ENCODE measurements around the gene SUDS3. TPM values are rescaled to one million over a fixed set of nuclear protein-coding genes. Genes with fewer than 3 reads are reported as not detected.
"Not testable (repeated sequence)": the region's sequence is repeated elsewhere in the genome, so short reads cannot be mapped to it uniquely, and the experiment has no call there.

The SUDS3 gene
- total RNA-seq, 2 experiments from 2014 or later = 20.6 to 22.0 TPM

DNA sequence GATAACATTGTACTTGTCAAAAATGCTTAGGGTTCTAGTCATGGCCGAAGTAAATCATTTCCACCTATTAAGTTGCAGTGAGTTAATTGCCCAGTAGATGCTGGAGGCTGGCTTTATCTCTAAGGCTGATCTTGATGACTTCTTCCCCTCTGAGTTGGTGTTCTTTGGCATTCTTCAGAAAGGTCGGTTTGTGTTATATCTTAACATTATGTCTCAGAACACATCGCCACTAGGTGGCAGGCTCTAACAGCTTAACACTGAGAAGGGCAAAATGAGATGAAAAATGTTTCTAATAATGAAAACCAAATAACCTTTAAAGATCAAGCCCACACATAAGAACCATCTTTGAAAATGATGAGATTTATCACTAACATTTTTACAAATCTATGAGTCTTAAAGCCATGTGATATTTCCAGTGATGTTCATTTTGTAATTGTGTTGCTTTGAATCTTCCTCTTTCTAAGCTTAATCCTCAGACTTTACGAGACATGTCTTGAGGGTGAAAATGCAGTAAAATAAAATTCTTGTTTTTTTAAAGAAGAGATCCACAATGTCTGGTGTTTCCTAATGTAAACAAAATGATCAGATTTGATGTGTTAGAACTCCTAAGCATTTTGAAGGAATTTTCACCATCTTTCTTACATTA is 28.6 kb downstream of the SUDS3 start:
- DNase-seq = peak; percentile 63
- Mint-ChIP-seq H3K4me1 (ENCODE audit: low read depth) (peaks cover 1% of the 10 kb centered on the region), H3K4me3 (no peak overlapping the region), H3K9me3 (no peaks in the 10 kb centered on the region), H3K27ac (no peak overlapping the region), H3K36me3 (peaks cover 30% of the 10 kb centered on the region), H3K27me3 (no peaks in the 10 kb centered on the region)
- ChIA-PET CTCF (interaction anchor here (0.6 to 2.4 kb wide), 17 partner anchors 9 to 1140 kb away, joined by 3 to 14 read pairs (median 4); partner anchors contain the start of gene SUDS3), POLR2A (no interaction called here)
- intact Hi-C loops (cut with micrococcal nuclease) = loop anchor here (5.0 kb wide), 1 partner anchor 447 kb away; no protein-coding TSS in a partner anchor

DNA sequence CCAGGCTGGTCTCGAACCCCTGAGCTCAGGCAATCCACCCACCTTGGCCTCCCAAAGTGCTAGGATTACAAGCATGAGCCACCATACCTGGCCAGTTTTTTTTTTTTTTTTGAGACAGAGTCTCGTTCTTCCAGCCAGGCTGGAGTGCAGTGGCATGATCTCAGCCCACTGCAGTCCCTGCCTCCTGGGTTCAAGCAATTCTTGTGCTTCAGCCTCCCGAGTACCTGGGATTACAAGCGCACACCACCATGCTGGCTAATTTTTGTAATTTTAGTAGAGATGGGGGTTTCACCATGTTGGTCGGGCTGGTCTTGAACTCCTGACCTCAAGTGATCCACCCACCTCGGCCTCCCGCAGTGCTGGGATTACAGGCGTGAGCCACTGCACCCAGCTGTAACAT is 31.9 kb downstream of the SUDS3 start:
- H3K27ac Mint-ChIP-seq; DNase-seq; H3K4me1 Mint-ChIP-seq (ENCODE audit: low read depth); H3K4me3 Mint-ChIP-seq; H3K27me3 Mint-ChIP-seq; H3K9me3 Mint-ChIP-seq; POLR2A ChIA-PET; CTCF ChIA-PET: not testable (repeated sequence)
- intact Hi-C loops (cut with micrococcal nuclease) = loop anchor here (5.0 kb wide), 1 partner anchor 444 kb away; no protein-coding TSS in a partner anchor
- H3K36me3 Mint-ChIP-seq = peaks cover 50% of the 10 kb centered on the region

DNA sequence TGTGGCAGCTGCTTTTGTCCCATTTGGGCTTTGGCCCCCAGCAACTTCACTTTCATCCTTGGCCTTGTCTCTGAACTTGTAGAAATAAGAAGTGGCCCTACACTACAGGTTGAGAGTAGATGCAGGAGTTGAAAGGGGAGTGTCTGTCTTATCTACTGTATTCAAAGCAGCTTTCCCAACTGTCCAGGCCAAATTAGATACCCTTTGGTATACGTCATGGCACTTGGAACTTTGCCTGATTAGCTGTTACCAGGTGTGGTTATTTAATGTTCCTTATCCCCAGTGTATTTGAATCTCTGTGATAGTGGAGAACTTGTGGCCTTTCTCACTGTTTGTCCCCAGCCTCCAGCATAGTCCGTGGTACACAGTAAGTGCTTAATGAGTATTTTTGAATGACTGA is 33.5 kb downstream of the SUDS3 start:
- ChIA-PET POLR2A (no interaction called here), CTCF (no interaction called here)
- DNase-seq = no peak
- H3K4me1 Mint-ChIP-seq (ENCODE audit: low read depth) = peaks cover under 1% of the 10 kb centered on the region
- peaks cover 9% of the 10 kb centered on the region for H3K9me3 Mint-ChIP-seq
- no peaks in the 10 kb centered on the region for H3K27me3 Mint-ChIP-seq
- no peak overlapping the region for H3K4me3 Mint-ChIP-seq
- H3K36me3 Mint-ChIP-seq = peaks cover 58% of the 10 kb centered on the region
- intact Hi-C loops (cut with micrococcal nuclease) = loop anchor here (5.0 kb wide), 1 partner anchor 442 kb away; no protein-coding TSS in a partner anchor
- H3K27ac Mint-ChIP-seq = no peak overlapping the region

DNA sequence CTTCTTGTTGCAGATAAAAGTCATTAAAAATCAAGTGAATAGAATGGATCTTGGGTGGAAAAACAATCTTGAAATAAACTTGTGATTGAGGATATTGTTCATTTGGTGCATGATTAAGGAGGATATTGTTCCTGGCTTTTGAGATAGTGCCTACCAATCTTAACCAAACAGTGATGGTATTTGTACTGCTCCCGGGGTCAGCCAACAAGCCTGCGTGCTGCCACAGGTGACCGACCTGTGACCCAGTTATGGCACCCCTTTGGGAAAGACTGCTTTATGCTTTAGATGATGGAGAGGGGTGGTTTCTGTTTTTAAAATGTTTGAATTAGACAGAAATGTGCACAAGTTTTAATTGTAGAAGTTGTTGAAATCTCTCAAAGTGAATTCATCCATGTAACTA is 41.6 kb downstream of the SUDS3 start:
- H3K4me3 Mint-ChIP-seq = no peak overlapping the region
- H3K36me3 Mint-ChIP-seq = peaks cover 48% of the 10 kb centered on the region
- no peak for DNase-seq
- H3K4me1 Mint-ChIP-seq (ENCODE audit: low read depth) = no peaks in the 10 kb centered on the region
- no peaks in the 10 kb centered on the region for H3K27me3 Mint-ChIP-seq
- CTCF ChIA-PET = no interaction called here
- POLR2A ChIA-PET = no interaction called here
- intact Hi-C loops (cut with micrococcal nuclease) = no loop called here
- no peaks in the 10 kb centered on the region for H3K9me3 Mint-ChIP-seq
- no peak overlapping the region for H3K27ac Mint-ChIP-seq

DNA sequence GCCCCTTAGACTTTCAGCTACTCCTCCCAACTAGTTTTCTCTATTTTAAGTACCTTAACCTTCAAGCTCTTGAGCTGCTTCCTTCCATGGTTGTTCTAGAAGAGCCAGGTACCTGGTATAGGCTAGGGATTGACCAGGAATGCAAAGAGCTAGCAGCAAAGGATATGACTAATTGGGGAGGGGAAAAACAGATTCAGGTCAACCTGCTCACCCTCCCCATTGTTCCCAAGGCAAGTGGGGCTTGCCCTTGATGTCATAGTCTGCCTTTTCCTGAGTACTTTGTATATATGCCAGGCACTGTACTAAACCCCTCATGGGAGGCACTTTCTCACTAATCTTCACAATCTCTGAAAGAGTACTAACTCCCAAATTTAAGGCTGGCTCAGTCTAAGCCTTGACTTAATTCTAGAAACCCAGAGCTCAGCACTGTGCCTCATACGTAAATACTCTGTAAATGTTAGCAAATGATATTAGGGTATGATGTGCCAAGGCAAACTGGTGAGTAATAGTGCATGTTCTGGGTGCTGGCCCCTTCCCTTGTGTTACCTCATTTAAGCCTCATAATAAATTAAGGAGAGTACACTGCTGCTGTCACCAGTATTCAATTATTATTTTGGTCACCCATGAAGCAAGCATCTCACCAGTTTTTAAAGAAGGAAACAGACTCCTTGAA is 42.2 kb downstream of the SUDS3 start:
- DNase-seq = no peak
- Mint-ChIP-seq H3K36me3 (peaks cover 42% of the 10 kb centered on the region), H3K9me3 (no peaks in the 10 kb centered on the region), H3K4me3 (no peak overlapping the region), H3K27ac (no peak overlapping the region), H3K27me3 (no peaks in the 10 kb centered on the region), H3K4me1 (ENCODE audit: low read depth) (no peaks in the 10 kb centered on the region)
- intact Hi-C loops (cut with micrococcal nuclease) = no loop called here
- ChIA-PET POLR2A (no interaction called here), CTCF (no interaction called here)

DNA sequence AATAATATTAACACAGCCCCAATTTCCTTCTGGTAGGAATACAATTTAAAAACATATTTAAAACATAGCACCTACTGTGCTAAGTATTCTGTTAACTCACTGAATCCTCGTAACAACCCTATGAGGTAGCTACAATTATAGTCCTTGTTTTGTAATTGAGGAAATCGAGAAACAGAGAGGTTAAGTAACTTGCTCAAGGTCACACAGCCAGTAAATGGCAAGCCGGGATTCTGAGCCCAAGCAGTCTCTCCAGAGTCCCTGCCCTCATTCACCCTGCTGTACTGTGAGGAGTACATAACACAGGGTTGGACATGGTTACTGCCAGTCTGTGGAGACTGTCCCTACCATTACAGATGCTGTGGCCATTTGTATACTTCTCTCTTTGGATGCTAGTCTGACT is 44.3 kb downstream of the SUDS3 start:
- H3K27ac Mint-ChIP-seq = no peak overlapping the region
- ChIA-PET POLR2A (no interaction called here), CTCF (interaction anchor here (0.6 to 1.4 kb wide), 2 partner anchors 15 kb away, joined by 3 read pairs; no protein-coding TSS in a partner anchor)
- no peaks in the 10 kb centered on the region for H3K9me3 Mint-ChIP-seq
- H3K4me3 Mint-ChIP-seq = no peak overlapping the region
- no peaks in the 10 kb centered on the region for H3K27me3 Mint-ChIP-seq
- DNase-seq = no peak
- no peaks in the 10 kb centered on the region for H3K4me1 Mint-ChIP-seq (ENCODE audit: low read depth)
- peaks cover 22% of the 10 kb centered on the region for H3K36me3 Mint-ChIP-seq
- intact Hi-C loops (cut with micrococcal nuclease) = no loop called here

DNA sequence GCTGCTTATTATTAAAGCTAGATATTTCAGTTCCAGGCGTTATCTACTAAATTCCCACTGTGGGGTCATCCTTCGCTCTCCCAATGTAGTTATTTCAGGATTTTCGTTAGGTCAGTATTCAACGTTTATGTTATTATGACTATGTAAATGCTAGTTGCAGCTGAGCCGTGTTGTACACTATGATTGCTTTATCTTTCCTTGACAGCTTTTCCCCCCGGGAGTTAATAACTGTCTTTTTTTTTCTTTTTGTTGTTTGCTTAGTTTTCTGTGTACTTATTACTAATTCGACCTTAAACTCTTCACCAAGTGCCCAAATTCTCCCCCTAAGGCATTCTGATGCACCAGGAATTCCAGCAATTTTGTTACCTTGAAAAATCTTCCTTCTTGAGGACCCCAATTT is 48.5 kb downstream of the SUDS3 start:
- Mint-ChIP-seq H3K27ac (no peak overlapping the region), H3K9me3 (no peaks in the 10 kb centered on the region), H3K27me3 (no peaks in the 10 kb centered on the region), H3K4me1 (ENCODE audit: low read depth) (no peaks in the 10 kb centered on the region), H3K4me3 (no peak overlapping the region), H3K36me3 (peaks cover 13% of the 10 kb centered on the region)
- intact Hi-C loops (cut with micrococcal nuclease) = no loop called here
- ChIA-PET CTCF (interaction anchor here (1.8 kb wide), 1 partner anchor 19 kb away, joined by 4 read pairs; no protein-coding TSS in a partner anchor), POLR2A (no interaction called here)
- no peak for DNase-seq

DNA sequence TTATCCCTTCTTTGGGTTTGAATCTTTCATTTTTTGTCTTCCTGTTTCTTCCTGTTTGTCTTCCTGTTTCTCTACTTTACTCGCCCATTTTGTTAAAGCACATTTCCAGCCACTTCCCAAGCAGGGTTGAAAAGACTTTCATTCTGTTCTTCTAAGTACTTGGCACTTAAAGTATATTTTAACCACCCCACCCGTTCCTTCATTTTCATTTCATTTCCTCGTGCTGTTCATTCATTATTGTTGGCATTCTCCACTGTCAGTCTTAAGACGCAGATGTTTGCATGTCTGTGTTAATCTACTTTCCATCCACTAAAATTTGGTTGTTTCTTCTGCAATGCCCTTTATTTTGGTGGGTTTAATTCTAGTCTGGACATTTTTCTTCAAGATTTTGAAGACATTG is 49.0 kb downstream of the SUDS3 start:
- POLR2A ChIA-PET = no interaction called here
- intact Hi-C loops (cut with micrococcal nuclease) = no loop called here
- no peak for DNase-seq
- CTCF ChIA-PET = interaction anchor here (1.8 kb wide), 1 partner anchor 20 kb away, joined by 4 read pairs; no protein-coding TSS in a partner anchor
- H3K4me1 Mint-ChIP-seq (ENCODE audit: low read depth) = no peaks in the 10 kb centered on the region
- no peak overlapping the region for H3K27ac Mint-ChIP-seq
- no peak overlapping the region for H3K4me3 Mint-ChIP-seq
- no peaks in the 10 kb centered on the region for H3K9me3 Mint-ChIP-seq
- peaks cover 13% of the 10 kb centered on the region for H3K36me3 Mint-ChIP-seq
- H3K27me3 Mint-ChIP-seq = no peaks in the 10 kb centered on the region

DNA sequence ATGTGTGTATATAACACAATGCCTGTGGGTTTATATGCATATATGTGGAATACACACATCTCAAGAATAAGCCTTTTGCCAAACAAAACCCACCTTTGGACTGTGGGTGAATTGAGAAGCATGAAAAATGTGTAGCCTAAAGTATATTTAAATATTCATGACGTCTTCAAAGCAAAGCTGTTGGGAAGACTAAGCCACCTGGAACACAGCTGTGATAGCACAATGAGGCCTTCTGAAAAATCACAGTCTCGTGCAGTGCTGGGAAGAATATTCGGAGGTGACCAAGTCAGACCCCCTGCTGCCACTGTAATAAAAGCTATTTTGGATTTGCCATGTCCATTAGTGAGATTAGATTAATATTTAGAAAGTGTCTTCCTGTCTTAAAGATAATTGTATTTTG is 51.5 kb downstream of the SUDS3 start:
- CTCF ChIA-PET = no interaction called here
- intact Hi-C loops (cut with micrococcal nuclease) = no loop called here
- H3K4me1 Mint-ChIP-seq (ENCODE audit: low read depth) = no peaks in the 10 kb centered on the region
- H3K4me3 Mint-ChIP-seq = no peak overlapping the region
- peaks cover 13% of the 10 kb centered on the region for H3K36me3 Mint-ChIP-seq
- POLR2A ChIA-PET = no interaction called here
- H3K27me3 Mint-ChIP-seq = no peaks in the 10 kb centered on the region
- no peaks in the 10 kb centered on the region for H3K9me3 Mint-ChIP-seq
- DNase-seq = no peak
- no peak overlapping the region for H3K27ac Mint-ChIP-seq

DNA sequence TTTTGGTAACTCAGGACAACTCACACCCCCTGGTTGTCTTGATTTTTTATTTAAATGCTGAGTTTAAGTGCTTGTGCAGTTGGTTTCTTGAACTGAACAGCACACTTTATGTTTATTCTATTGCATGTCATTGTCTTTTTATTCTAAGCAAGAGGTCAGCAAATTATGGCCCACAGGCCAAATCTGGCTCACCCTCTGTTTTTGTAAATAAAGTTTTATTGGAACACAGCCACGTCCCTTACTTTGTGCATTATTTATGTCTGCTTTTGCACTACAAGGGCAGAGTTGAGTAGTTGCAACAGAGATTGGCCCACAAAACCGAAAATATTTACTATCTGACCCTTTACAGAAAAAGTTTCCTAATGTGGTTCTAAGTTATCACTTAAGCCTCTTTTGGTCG is 52.3 kb downstream of the SUDS3 start:
- H3K36me3 Mint-ChIP-seq = peaks cover 13% of the 10 kb centered on the region
- CTCF ChIA-PET = no interaction called here
- intact Hi-C loops (cut with micrococcal nuclease) = no loop called here

DNA sequence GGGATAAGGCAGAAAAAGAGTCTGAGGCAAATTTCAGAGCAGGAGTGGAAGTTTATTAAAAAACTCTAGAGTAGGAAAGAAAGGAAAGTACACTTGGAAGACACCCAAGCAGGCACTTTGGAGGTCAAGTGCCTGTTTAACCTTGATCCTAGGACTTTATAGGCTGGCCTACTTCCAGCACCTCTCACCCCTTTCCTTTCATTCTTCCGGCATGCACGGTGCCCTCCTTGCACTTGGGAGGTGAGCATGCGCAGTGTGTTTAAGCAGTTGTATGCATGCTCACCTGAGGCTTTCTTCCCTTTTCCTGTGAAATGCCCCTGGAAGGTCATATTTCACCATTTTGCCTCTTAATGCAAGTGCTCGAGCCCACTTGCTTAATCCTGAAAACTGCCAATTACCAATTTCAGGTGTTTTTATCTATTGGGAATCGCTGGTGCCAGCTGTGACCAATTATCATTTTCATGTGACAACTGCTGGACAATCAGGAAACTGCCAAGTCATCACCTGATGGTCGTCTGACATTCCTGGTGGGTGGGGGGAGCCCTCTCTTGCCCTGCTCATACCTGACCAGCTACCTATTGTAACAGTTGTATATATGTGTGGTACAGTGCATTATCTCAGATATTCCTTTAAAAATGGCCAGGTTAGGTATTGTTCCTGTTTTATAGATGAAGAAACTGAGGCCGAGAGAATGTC is 53.5 kb downstream of the SUDS3 start:
- ChIA-PET CTCF (no interaction called here), POLR2A (no interaction called here)
- peaks cover 13% of the 10 kb centered on the region for H3K36me3 Mint-ChIP-seq
- intact Hi-C loops (cut with micrococcal nuclease) = no loop called here
- no peak overlapping the region for H3K4me3 Mint-ChIP-seq
- no peaks in the 10 kb centered on the region for H3K4me1 Mint-ChIP-seq (ENCODE audit: low read depth)
- H3K27me3 Mint-ChIP-seq = no peaks in the 10 kb centered on the region
- peaks cover under 1% of the 10 kb centered on the region for H3K9me3 Mint-ChIP-seq
- DNase-seq = no peak
- no peak overlapping the region for H3K27ac Mint-ChIP-seq

More for the DNA sequence above, 52.3 kb downstream of the SUDS3 start:
- no peaks in the 10 kb centered on the region for H3K9me3 Mint-ChIP-seq
- POLR2A ChIA-PET = no interaction called here
- DNase-seq = no peak
- H3K4me3 Mint-ChIP-seq = no peak overlapping the region
- H3K27ac Mint-ChIP-seq = no peak overlapping the region
- H3K4me1 Mint-ChIP-seq (ENCODE audit: low read depth) = no peaks in the 10 kb centered on the region
- no peaks in the 10 kb centered on the region for H3K27me3 Mint-ChIP-seq

DNA sequence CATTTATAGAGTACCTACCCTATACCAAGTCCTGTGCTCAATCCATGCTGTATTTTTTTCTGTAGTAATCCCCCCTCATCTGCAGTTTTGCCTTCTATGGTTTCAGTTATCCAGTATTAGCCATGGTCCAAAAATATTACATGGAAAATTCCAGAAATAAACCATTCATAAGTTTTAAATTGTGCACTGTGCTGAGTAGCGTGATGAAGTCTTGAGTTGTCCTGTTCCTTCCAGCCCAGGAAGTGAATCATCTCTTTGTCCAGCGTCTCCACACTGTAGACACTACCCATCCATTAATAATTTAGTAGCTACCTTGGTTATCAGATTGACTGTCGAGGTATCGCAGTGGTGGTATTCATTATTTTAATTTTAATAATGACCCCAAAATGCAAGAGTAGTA is 54.2 kb downstream of the SUDS3 start:
- Mint-ChIP-seq H3K27me3 (no peaks in the 10 kb centered on the region), H3K4me1 (ENCODE audit: low read depth) (no peaks in the 10 kb centered on the region), H3K9me3 (peaks cover 7% of the 10 kb centered on the region), H3K27ac (no peak overlapping the region), H3K36me3 (peaks cover 13% of the 10 kb centered on the region), H3K4me3 (no peak overlapping the region)
- no peak for DNase-seq
- ChIA-PET POLR2A (no interaction called here), CTCF (no interaction called here)
- intact Hi-C loops (cut with micrococcal nuclease) = no loop called here

All from activated CD4-positive, alpha-beta memory T cell treated with anti-CD3 and anti-CD28 coated beads for 36 hours (primary cell).